Measurements from ENCODE around the gene PSMB8.
A peak's percentile ranks its signal among the peaks of the same experiment; 100 is the strongest.
"Not testable (repeated sequence)": the region's sequence is repeated elsewhere in the genome, so short reads cannot be mapped to it uniquely, and the experiment has no call there.

PSMB8 gene

DNA sequence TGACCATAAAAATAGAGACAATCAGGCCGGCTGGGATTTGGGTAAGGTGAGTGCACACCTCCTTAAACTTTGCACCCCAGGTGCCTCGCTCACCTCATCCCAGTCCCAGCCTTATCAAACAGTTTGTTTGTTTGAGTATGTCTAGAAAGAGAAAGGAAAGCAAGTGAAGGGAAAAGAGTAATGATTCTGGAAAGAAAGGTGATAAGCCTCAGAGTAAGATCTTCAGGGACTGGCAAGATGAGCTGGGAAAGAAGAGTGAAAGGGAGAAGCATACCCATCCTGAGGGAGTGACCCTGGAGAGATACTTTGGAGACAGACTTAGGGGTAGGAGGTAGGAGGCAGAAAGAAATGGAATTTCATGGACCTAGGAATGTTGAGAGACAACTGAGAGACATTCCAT, 7.0 kb downstream of the PSMB8 start:
- DNase-seq (ENCODE audit: low spot score): no peak

DNA sequence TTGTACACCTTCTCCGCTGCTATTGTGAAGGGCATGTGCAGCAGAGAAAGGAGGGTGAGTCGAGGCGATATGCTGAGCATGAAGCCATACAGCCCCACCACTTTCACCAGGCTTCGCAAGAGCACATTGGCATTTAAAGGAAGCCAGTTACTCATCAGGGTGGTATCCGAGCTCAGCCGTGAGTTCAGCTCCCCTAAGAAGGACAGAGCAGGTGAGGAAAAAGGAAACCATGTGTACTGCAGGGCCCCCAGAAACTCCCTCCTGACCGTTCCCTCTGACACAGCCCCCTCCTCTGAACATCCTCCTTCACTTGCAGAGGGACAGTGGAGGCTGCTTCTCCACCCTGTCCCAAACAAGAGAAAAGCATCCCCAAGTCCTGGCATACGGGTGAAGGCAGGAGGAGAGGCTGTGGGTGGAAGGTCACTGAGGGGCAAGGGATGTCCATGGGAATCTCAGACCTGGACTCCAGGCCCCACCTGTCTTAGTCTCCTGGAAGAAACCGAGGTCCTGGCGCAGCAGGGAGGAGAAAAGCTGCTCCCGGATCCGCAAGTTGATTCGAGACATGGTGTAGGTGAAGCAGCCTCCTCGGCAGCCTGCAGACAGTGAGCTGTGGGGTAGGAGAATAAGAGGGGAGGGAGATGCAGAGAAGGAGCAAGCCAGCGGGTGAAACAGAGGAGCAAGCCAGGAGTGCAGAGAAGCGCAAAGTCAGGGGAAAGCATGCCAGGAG, 8.5 kb downstream of the PSMB8 start:
- DNase-seq (ENCODE audit: low spot score): no peak

DNA sequence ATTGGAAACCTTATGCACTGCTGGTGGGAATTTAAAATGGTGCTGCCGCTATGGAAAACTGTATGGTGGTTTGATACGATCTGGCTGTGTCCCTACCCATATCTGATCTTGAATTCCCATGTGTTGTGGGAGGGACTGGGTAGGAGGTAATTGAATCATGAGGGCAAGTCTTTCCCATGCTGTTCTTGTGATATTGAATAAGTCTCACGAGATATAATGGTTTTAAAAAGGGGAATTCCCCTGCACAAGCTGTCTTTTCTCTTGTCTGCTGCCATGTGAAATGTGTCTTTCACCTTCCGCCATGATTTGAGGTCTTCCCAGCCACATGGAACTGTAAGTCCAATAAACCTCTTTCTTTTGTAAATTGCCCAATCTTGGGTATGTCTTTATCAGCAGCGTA, 10.2 kb downstream of the PSMB8 start:
- no peak for DNase-seq (ENCODE audit: low spot score)

DNA sequence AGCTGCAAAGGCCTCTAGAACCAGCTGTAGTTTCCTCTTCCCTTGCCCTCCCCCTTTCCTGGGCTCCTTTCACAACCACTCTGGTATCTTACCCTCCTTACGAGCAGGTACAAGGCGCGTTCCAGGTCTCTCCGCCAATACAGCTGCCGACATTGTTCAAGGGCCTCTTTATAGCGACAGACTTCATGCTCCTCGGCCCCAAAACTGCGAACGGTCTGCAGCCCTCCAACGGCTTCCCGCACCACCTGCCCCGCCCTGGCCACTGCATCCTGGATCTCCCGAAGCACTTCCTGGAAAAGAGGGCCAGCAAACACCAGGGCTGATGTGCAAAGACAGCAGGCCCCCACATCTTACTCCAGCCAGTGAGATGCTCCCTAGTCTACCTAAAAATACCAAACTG, 11.3 kb downstream of the PSMB8 start:
- DNase-seq (ENCODE audit: low spot score): no peak

DNA sequence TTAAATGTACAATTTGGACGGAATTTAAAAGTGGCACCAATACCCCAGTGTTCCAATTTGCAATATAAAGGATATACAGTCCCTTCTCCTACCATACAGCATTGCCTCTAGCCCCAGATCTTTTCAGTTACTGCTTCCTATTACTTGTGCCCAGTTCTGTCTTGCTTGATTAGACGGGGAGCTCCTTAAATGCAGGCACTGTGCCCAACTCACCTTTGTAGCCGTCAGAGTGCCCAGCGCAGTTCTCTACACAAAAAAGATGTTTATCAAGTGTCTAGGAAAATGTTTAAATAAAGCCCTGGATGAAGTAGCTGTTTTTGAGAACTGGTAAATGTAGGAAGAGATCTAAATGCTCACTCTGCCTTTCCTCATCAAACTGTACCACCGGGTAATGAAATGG, 12.9 kb downstream of the PSMB8 start:
- no peak for DNase-seq (ENCODE audit: low spot score)

DNA sequence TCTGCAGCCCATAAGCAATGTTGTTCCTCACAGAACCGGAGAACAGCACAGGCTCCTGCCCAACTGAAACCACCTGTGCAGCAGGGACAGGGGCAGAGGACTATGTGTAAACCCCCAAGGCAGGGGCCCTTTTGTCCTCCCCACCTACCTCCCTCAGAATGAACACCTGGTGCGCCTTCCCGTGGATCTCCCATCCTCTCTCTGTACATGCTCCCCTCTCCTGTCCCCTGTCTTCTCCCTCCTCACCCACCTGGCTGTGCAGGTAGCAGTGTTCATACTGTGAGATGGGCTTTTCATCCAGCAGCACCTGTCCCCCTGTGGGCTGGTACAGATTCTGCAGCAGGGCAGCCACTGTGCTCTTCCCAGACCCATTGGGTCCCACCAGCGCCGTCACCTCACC, 13.8 kb downstream of the PSMB8 start:
- DNase-seq (ENCODE audit: low spot score): no peak

DNA sequence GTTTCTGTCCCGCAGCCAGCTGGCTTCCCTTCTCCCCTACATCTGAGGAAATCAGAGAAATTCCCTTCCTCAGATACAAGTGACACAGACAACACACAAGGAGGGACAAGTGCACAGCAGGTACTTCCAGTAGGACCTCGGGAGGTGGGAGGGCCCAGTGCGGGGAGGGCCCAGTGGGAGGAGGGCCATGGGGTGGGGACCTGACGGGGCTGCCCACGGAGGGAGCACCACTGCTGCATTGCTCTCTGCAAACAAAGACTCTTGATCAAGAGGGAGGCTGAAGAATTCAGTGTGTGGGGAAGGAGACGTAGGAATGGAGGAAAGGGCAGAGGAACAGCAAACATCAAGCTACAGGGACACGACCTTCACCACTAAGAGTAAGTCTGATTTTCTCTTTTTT, 14.4 kb downstream of the PSMB8 start:
- DNase-seq (ENCODE audit: low spot score): no peak

DNA sequence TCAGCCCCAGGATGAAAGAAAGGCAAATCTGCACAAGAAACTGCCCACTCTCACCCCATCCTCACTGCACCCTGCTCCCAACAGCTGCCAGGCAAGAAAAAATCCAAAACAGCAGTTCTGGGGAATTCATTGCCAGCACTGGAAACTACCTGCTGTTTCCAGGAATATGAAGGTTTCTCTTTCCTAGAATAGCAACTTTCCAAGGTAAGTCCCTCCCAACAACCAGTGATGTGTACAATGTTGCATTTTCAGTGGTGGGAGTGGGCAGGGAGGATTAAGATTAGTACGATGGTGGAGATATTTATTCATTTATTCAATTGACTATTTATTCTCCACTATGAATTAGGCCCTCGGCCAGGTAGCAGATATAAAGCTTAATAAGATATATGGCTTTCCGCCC, 16.8 kb downstream of the PSMB8 start:
- DNase-seq (ENCODE audit: low spot score): no peak

DNA sequence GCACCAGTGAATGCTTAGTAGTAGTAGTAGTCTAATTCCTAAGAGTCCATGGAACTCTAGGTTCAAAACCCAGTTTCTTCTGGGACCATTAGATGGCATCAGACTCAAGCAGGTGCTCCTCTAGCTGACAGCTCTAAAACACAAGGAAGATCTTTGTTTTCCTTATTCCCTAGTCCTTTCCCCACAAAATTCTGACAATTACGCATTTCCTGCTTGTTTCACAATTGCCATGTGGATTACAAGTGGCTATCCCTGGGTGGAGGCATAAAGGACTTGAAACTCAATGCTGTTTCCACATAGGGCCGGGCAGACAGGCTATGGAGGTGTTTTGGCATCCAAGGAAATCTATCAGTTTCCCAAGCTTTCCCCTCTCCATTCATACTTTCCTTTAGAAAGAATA, 17.9 kb downstream of the PSMB8 start:
- peak; percentile 17 for DNase-seq (ENCODE audit: low spot score)

DNA sequence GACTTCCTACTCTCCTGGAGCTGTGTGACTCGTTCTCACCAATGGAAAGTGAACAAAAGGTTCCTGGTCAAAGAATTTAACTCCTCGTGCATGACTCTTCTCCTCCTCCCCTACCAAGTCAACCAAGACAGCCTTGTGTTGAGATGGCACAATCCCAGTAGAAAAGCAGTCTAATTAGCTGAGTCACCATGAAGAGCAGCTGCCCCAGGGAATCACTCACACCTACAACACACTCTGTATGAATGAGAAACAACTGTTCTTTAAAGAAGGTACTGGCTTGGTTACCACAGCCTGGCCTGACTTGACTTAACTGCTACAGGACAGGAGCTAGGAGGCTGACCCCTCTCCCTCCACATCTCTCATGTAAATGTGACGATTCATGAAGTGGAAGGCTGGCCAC, 24.1 kb downstream of the PSMB8 start:
- DNase-seq (ENCODE audit: low spot score): peak; percentile 50

DNA sequence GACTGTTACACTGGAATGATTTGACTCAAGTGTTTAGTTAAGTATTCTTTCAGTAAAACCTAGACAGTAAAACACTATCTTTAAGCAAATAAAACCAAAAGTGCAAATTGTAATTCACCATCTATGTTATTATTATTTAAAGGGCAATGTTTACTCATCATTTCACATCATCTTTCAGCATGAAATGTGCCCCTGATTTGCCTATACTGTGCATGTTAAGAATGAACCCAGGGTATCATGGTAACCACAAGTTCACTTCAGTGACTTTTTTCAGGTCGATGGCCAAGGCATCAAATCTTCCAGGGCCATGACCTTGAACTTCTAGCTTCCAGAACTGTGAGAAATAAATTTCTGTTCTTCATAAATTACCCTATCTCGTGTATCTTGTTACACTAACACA, 25.0 kb downstream of the PSMB8 start:
- DNase-seq (ENCODE audit: low spot score): no peak

DNA sequence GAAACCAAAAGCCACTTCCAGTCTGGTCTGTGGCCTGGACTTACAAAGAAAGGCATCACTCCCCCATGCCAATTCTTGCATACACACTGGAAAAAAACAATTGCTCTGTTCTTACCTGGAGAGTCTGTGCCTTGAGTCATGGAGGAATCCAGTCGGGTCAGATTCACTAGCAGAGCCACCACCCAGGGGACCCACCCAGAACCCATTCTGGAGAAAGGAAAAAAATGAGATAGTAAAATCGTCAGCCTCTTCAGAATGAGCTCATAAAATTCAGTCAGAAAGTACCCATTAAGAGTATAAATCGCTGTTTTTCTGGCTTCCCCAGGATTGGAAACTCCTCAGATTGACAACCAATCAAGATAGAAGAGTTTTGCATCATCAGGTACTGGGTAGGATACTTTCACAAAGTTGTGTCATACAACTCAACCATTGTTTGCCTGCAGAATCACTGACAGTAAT, 27.1 kb downstream of the PSMB8 start, which contains the start of gene HLA-DOB:
TSS of gene HLA-DOB (minus strand) at position 257 of the 459 bp plus-strand sequence. CDS start at position 206, 51 bp downstream.
- DNase-seq (ENCODE audit: low spot score): no peak

DNA sequence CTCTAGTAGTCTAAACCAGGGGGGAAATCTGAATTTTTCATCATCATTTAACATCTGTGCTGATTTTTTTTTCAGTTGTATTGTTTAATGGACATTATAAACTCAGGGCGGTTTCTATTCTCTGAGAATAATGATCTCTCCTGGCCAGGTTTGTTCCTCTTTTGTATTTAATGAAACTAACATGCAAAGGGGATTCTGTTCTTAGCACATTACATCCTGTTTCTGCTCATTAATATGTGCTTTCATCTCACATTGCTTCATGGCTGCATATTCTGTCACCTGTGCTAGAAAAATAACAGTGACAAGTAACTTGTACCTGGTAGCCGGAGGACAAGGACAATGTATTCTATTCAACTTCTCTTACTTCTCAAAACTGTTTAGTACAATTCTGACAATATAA, 27.9 kb downstream of the PSMB8 start:
- DNase-seq (ENCODE audit: low spot score): no peak

DNA sequence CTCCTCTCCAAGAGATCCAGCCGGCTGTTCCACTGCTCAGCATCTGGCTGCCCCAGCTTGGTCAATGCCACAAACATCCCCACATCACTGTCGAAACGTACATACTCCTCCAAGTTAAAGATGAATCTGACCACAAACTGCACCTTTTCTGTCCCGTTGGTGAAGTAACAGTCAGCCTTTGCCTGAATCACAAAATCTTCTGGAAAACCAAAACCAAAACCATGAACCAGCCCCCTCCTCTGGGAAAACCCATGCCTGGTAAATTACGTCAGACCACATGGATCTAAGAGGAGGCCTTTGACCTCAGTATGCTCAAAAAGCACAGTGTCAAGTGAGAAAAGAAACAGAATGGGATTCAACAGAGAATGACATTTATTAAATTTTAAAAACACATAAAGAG, 28.7 kb downstream of the PSMB8 start:
- no peak for DNase-seq (ENCODE audit: low spot score)

DNA sequence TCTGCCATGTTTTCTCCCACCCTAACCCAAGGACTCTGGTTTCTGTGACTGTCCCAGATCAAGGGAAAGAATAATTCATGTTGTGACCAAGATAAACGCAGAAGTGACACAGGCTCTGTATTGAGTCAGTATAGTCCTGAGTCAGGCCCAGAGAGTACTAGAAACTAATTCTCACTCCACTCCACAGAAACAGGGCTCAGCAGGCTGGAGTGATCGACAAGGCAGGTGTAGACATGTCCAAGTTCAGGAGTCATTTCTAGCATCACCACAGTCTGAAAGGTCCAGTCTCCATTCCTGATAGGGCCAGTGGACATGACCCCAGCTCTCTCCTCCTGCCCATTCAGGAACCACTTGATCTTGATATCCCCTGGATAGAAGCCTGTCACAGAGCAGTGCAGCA, 29.7 kb downstream of the PSMB8 start:
- DNase-seq (ENCODE audit: low spot score): no peak

DNA sequence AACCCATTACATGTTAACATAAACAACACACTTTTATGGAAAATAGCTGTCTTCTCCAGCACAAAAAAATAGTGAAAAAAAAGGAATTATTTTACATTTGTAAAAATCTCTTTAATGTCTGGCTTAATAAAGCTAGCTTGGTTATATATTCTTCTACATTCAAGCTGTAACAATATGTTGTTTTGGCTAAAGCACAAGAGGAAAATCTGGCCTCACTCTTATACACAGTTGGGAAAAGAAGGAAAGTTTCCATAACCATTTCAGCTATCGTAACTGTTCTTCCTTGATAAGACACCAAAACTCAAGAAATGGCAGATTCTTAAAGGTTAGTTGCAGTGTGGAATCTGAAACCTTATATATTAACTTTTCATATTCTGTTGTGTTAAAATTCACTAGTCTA, 34.7 kb downstream of the PSMB8 start:
- no peak for DNase-seq (ENCODE audit: low spot score)

DNA sequence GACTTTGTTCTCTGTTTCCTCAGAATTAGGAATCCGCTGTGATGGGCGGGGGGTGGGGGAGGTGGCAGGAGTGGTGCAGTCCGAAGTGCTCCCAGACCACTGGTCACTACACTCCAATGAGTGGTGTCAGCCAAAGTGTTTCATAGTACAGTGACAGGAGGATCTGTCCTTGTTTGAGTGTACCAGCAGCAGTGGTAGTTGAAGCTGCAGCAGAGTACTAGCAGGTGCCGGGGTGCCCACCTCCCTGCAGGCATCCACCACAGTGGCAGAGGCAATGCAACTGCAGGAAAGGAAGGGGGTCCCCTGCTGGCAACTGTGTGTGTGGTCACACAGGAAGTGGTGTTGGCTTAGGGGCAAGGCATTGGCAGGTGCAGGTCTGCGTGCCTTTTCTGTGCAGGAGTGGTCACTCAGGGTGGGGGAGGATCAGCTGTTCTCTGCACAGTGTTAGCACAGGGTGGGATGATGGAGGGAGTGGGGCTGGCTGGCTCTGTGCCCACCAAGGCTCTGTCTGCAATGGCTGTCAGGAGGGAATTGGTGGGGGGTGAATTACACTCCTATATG, 36.7 kb downstream of the PSMB8 start:
- DNase-seq (ENCODE audit: low spot score): no peak

DNA sequence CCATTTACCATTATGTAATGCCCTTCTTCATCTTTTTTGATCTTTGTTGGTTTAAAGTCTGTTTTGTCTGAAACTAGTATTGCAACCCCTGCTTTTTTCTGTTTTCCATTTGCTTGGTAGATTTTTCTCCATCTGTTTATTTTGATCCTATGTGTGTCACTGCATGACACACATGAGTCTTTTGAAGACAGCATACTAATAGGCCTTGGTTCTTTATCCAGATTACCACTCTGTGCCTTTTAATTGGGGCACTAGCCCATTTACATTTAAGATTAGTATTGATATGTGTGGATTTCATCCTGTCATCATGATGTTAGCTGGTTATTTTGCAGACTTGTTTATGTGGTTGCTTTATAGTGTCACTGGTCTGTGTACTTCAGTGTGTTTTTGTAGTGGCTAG, 38.4 kb downstream of the PSMB8 start:
- DNase-seq (ENCODE audit: low spot score): not testable (repeated sequence)

DNA sequence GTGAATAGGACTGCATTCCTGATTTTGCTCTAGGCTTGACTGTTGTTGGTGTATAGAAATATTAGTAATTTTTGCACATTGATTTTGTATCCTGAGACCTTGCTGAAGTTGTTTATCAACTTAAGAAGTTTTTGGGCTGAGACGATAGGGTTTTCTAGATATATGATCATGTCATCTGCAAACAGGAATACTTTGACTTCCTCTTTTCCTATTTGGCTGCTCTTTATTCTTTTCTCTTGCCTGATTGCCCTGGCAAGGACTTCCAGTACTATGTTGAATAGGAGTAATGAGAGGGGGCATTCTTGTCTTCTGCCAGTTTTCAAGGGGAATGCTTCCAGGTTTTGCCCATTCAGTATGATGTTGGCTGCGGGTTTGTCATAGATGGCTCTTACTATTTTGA, 40.4 kb downstream of the PSMB8 start:
- no peak for DNase-seq (ENCODE audit: low spot score)

DNA sequence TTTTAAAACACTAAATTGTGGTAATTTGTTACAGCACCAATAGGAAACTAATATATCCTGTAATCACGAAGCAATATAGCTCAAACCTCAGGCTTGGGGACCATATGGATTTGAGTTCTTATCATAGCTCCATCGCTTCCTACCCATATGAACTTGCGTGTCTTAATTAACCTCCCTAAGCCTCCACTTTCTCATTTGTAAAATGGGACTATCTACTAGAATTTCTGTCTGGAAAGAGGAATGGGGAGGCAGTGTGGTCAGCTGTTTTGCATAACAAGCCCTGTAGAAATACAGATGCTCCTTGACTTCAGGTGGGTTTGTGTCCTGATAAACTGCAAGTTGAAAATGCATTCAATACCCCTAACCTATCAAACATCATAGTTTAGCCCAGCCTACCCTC, 44.1 kb downstream of the PSMB8 start:
- DNase-seq (ENCODE audit: low spot score): no peak

DNA sequence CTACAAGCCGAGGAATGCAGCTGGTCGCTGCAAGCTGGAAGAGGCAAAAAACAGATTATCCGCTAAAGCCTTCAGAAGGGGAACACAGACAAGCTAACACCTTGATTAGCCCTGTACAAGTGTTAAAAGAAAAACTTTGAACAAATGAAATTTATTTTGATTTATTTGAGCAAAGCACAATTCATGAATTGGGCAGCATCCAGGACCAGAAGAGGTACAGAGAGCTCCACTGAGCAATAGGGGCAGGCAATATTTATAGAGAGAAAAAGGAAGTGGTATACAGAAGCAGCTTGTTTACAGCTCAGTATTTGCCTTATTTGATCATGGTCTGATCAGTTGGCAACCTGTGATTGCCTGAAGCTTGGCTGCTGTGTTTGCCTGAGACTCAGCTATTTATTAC, 44.7 kb downstream of the PSMB8 start:
- DNase-seq (ENCODE audit: low spot score): no peak

DNA sequence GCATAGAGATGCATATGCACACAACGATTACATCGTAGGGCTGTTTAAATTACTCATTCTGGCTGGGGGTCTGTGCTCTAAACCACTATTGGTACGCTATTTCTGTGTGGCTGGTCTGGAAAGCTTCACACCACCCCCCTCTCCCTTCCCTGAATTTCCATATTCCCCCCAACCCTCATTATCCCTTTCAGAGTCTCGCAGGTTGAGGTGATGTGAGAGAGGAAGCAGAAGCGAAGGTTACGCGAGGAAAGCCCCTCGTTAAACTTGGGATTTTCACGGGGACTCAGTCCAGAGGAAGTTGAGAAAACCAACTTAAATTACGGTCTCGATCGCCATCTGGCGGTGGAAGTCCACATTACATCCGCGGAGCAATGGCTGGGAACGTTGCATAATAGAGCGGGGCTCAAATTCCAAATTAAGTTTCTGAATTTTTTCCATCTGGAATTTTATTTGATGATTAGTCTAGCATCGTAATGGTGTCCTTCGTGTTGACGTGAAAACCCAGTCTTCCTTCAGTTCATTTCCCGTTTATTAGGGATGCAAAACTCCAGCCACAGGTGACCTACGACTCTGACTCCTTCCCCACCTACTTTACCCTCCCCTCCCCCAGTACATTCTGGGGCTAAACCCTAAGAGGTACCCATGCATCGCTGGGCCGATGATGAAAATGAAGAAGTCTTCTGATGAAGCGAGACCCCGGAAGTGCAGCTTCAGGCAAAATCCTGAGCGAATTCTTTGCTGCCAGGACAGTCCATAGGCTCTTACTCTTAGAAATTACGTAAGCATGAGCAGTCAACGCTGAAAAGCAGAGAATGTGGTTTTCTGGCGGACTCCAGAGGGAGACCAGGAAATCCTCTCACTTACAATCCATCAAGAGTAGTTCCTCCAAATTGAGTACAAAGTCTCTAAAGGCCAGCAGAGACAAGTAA, 46.7 kb downstream of the PSMB8 start:
- peak; percentile 64 for DNase-seq (ENCODE audit: low spot score)

DNA sequence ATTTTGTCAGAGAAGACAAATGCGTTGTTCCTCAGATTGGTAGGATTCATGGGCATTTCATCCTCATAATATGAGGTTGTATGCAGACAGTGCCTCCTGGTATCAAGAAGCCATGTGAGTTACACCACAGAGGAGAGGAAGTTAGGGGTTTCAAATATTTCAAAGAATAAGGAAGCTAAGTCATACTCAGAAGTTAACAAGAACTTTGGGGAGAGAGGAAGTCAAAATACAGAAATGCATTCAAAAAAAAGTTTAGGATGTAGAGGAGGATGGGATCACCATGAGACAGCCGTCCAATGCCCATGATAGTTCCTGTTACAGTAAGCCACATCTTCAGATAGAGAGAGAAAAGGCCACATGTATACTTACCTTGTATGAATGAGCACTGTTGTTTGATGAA, 49.3 kb downstream of the PSMB8 start:
- no peak for DNase-seq (ENCODE audit: low spot score)
